GM18511 (cell line): ENCODE measurements around the gene CTDSPL.
A peak's percentile ranks its signal among the peaks of the same experiment; 100 is the strongest.
"Not testable (repeated sequence)": the region's sequence is repeated elsewhere in the genome, so short reads cannot be mapped to it uniquely, and the experiment has no call there.

Source experiments
- ATAC-seq: cut with Tn5 transposase; IDR thresholded peaks from one replicate; pipeline ENCODE4 v1.9.1; 2021; ENCODE audit warnings: mild to moderate bottlenecking, moderate library complexity; ENCODE audit not compliant: unreplicated experiment

Gene CTDSPL, protein sequence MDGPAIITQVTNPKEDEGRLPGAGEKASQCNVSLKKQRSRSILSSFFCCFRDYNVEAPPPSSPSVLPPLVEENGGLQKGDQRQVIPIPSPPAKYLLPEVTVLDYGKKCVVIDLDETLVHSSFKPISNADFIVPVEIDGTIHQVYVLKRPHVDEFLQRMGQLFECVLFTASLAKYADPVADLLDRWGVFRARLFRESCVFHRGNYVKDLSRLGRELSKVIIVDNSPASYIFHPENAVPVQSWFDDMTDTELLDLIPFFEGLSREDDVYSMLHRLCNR

DNA sequence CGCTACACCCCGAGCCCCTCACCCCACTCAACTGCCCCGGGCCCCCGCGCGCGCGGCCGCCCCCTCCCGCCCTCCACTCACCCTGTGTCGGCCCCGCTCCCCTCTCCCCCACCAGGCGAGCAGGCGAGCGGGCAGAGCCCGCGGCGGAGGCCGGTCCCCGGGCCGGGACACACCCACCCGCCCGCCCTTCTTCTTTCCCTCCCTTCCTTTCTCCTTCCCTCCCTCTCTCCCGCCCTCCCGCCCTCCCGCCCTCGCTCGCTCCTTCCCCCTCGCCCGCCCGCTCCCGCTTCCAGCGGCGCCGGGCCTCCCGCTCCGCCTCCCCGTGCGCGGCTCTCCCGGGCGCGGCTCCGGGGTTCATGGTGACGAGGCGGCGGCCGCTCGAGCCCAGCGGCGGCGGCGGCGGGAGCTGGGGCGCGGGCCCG lies at the start of gene CTDSPL:
TSS of gene CTDSPL (plus strand) at position 261 of the 422 bp plus-strand sequence. CDS start 320 bp downstream, outside the sequence.
- no peak for ATAC-seq

DNA sequence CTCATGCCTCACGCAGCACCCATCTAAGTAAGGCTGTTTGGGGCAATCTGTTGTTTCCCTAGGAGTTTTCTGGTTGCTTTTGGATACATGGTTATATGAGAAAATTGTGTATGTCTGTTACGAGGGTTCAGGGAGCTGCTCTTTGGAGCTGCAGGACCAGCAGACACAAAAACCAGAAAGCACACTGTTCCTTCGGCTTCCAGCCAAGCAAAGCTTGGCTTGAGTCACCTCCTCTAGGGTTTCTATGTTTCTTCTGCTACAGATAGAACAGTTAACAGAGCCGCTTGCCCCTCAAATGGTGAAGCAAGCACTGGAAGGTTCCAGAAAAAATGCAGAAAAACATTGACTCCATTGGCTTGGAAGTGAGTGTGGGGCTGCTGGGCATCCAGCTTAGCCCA lies 49.2 kb upstream of the CTDSPL start:
- ATAC-seq: no peak

DNA sequence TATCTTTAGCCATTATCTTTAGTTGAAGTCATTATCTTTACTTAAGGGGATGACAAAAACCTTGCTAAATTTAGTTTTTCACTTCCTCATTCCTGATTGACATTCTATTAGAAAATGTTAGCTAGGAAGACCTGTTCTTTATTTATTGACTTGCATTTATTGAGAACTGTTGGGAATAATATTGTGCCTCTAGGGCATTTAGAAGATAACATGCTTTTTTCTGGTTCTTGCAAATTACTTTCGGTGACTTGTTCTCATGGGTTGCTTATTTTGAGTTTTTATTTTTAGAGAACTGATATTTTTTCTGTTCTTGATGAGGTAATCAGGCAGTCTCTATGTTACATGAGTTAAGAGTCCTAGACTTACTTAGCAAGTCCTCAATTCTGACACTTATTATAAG lies 48.3 kb upstream of the CTDSPL start:
- peak; percentile 65 for ATAC-seq

DNA sequence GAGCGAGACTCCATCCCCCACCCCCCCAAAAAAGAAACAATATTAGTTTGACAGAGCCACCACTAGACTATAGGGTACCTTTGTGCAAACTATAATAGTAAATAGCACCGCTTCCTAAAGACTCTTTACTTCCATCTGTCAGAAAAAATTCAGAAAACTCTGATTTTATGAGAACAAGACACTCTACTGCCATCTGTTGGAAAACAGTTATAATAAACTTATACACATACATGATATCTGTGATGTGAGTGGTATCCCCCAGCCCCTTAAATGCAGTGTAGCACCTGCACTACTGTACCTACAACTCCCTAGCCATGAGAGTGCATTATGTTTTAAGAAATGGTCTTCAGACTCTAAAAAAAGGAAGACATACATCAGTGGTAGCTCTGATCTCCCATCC lies 47.1 kb upstream of the CTDSPL start:
- no peak for ATAC-seq

DNA sequence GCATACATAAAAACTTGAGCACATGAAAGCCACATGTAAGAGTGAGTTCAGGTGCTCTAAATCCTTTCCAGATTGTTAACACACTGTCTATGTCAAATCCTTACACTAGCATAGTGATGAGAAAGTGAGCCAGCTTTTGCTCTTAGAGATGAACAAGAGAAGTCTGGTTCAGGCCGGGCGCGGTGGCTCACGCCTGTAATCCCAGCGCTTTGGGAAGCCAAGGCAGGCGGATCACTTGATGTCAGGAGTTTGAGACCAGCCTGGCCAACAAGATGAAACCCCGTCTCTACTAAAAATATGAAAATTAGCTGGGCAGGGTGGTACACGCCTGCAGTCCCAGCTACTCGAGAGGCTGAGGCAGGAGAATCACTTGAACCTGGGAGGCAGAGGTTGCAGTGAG lies 46.5 kb upstream of the CTDSPL start:
- ATAC-seq: not testable (repeated sequence)

DNA sequence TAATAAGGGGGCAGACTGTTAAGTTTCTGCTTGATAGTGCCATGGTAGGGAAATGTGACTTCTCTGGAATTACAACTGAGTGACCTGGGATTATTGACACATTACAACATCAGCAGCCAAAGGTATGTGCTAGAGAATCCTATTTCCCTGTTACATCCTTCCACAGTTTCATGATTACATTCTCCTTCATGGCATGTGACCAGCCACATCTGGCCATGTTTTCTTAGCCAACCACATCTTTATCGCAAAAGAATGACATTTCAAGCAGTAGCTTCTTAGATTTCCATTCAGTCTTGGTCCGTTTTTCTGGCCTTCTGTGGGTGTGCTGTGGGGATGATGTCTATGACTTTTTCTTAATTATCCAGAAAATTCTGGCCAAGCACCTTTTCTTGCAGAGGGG lies 45.4 kb upstream of the CTDSPL start:
- ATAC-seq: no peak

DNA sequence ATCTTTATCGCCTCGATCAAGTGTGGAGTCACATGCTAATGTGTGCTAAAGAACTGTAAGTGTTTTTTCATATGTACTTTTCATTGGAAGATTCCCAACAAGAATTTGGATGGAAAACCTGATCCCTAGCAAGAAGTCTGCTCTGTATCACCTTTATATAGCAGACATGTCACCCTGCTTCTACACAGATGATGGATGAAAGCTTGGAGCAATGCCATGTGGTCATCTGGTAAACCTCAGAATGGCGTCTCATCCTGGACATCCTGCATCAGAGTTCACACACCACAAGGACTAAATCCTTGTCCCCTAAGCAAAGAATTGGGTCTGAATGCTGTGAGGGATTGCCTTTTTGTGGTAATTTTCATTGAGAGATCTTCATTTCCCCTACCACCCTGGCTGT lies 42.1 kb upstream of the CTDSPL start:
- ATAC-seq: no peak

DNA sequence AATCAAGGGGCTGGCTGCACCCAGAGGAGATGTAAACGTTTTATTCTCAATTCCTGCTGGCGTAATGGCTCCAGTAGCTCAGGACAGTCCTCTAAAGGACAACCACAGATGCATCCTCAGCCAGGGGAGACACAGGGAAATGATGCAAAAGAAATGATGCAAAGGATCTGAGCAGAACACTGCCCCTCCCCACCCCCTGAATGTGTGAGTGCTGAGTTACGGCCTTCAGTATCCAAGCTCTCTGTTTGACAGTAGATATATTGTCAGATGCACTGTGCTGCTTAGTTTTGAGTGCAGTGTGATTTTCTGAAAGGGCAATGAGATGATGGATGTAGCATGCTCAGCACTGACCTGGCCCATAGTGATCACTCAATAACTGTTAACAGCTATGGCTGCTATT lies 41.4 kb upstream of the CTDSPL start:
- no peak for ATAC-seq

DNA sequence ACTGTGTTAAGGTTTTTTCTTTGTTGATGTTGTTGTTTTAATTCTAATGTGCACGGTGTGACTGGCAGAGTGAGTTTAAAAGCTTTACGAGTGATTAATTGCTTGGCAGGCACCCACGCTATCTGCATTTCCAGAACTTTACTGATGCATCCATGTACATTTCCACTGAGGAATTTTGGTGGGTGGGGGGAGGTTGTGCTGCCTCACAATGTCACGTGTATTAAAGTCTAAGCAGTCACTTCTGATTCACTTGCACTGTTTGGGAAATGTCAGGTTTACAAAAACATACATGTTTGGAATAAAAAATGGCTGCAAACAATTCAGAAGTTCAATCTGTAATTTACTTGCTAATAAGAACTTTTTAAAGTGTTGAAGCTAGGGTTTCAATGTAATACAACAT lies 38.5 kb upstream of the CTDSPL start:
- ATAC-seq: no peak

DNA sequence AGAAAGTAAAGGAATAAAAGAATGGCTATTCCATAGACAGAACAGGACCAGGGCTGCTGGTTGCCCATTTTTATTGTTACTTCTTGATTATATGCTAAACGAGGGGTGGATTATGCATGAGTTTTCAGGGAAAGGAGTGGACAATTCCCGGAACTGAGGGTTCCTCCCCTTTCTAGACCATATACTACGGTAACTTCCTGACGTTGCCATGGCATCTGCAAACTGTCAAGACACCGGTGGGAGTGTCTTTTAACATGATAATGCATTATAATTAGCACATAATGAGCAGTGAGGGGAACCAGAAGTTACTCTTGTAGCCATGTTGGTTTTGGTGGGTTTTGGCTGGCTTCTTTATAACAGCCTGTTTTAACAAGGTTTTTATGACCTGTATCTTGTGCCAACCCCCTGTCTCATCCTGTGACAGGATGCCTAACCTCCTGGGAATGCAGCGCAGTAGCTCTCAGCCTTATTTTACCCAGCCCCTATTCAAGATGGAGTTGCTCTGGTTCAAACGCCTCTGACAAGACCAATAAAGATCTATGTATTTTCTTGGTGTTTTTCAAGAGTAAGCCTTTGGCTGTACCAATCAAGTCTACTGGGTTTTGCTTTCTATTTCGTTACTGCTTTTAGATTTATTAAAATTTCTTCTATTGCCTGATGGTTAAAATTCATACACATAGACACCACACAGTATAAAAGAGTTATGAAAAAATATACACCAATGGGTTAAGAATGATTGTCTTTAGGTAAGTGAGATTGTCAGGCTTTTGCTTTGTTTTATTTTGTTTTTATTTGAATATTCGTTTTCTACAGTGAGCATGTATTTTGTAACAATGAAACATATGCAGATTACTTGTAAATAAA lies 37.4 kb upstream of the CTDSPL start:
- ATAC-seq: no peak

DNA sequence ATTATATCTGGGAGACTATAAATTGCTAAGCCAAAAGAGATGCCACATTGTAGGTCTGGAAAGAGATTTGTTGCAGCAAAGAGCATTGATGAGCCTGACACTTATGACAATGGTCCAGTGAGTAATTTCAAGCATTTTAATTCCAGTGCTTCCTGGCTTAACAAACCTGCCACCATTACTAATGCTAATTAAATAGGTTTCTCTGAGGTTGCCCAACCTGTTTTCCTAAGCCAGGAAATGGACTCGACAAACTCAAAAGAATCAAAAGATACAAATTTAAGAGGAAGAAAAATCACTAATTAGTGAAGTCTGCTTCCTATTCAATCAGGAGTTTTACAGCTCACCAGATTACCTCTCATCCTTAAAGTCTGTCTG lies 36.7 kb upstream of the CTDSPL start:
- ATAC-seq: no peak

DNA sequence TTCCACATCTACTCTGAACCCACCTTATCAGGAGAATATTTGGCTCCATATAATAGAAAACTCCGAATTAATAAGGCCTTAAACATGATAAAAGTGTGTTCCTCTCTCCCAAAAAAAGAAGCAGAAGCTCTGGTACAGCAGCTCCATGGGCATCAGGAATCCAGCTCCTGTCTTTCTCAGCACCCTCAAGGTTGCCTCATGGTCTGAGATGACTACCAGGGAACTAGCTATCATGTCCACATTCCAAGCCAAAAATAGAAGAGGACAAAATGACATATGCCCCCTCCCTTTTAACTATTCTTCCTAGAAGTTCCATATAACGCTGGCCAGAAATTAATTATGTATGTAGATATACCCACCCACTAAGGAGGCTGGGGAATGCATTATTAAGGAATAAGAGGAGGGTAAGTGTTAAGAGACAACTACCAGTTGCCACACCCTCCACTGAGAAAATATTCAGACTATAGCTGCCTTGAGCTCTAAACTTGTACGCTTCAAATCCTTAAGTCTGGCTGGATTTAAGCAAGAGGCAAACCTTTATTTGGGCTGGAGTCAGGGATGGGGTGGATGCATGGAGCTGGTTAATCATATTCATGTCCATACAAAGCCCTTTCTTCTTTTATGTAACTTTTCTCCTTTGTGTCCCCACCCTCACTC lies 35.8 kb upstream of the CTDSPL start:
- no peak for ATAC-seq

DNA sequence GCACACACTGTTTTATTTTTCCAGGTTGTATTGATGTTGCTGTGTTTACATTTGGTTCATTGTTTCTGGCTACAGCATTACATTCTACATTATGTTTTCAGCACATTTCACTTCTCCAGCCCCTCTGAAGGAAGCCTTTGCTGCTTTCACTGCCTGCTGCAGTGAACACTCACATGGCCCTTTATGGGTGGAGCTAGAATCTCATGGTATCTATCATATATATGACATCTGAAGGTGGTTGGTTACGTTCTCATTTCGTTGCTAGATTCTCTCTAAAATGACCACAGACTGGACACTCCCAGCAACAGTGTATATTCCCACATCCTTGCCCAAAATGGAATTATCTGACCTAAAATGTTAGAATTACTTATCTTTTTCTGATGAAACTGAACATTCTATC lies 35.2 kb upstream of the CTDSPL start:
- no peak for ATAC-seq

DNA sequence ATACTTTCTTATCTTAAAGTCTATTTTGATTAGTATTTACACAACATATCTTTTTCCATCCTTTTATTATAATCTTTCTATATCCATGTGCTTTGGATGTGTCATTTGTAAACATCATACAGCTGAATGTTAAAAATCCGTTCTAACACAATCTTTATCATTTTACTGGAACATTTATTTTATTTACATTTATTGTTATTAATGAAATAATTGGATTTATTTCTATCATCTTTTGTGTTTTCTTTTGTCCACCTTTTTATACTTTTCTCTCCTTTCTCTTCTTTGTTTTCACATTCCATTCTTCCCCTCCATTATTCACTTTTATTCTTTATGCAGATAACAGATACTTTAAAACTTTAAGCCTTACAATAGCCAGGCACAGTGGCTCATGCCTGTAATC lies 34.7 kb upstream of the CTDSPL start:
- no peak for ATAC-seq

DNA sequence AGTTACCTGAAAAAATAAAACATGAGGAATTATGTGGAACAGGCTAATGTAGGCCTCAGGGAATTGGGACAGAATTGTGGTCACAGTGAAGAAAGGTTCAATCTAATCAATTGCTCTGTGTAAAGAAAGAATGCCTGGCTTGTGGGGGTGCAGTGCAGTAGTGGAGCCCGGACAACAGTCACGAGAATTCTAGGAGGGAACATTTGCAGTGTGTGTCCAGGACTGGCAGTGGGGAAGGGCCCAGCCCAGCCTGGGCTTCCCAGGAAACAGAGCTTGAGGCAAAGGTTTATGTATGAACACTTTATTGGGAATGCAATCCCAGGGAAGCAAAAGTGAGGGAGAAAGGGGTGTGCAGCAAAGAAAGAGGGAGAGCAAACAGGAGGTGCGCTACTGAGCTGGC lies 29.2 kb upstream of the CTDSPL start:
- ATAC-seq: no peak

DNA sequence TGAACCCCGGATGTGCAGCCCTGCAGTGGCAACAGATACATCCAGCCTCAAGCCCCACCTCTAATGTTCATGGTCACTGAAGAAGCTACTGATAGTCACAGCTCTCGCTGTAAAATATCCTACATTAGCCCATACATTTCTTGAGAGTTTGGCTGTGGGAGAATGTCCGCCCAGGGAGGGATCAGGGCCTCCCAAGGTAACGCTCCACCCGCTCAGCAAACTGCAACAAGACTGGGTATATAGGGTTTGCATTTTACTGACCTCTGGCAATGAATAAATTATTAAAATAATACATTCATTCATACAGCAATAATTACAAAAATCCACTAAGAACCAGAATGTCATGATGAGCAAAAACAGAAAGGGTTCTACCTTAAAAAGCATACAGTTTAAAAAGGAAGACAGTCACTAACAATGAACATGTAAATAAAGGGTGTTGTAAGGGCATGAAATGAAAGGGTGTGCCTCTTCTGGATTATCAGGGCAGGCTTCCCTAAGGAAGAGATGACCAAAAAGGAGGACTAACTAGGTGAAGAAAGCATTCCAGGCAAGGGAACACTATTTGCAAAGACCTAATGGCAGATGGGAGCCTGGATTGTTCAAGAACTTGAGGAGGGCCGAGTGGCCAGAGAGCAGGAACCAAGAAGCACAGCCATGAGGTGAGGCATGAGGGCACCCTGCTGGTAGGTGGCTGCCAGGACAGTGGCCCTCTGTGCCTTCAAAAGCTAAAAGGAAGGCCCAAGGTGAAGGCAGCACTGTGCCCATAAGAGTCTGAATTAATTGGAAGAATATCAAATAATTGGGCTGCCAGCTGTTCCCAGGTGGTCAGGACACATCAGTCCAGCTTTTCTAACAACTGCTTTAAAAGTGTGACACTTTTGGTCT lies 28.1 kb upstream of the CTDSPL start:
- no peak for ATAC-seq

DNA sequence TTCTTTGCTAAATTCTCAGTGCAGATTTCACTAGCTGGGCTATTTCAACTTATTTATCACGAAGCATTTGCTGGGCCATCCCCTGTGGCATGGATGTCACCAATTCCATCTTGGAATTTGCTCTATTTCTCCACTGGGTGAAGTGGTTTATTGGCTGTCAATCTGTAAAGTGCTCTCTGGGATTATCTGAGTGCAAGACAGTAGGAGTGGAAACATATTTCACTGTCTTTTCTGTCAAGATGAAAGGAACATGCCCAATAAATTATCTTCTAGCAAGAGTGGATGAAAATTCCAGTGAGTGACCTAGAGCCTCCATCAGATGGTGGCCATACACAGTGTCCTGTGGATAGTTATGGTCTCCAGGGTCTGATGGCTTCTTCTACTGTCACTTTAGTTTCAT lies 25.1 kb upstream of the CTDSPL start:
- ATAC-seq: no peak

DNA sequence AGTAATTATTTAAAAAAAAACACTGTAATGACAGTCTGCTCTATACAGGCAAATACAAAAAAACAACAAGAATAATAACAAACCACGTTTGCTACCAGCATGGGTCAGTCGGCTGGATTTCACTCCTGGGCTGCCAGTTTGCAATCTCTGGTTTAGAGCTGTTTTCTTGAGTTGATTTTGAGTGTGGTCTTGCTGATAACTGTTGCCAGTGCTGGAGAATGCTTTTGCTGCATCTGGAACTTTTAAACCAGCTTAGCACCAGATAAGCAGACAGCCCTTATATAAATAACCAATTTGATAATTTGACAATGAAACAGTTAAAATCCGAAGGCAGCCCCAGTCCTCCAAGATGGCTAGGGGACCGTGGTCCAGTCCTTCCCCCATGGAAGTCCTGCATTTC lies 14.0 kb upstream of the CTDSPL start:
- no peak for ATAC-seq

DNA sequence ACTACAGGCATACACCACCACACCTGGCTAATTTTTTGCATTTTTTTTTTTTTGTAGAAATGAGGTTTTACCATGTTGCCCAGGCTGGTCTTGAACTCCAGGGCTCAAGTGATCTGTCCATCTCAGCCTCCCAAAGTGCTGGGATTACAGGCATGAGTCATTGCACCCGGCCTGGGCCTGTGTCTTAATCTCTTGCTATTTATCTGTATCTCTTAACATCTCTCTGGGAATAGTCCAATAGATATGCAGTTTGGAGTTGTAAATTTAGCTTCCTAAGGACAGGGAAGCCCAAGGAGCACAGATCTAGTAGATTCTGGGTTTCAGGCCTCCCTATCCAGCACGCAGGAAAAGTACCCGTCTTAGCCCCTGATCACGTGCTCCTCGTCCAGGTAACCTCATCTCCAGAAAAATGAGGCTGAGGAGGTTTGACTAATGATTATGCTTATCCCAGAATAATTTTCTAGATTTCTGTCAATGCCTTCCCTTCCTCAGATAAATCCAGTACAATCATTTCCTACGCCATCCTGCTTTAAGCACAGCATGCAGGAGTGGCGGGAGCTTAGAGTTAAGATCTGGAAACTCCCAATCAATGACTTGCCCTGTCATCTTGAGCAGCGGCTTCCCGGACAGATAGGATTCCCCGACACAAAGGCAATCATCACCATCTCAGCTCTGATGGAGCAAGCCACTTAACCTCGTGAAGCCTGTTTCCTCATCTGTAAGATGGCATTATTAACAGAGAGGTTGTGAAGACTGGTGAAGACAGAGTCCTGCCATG lies 12.3 kb upstream of the CTDSPL start:
- ATAC-seq: no peak

DNA sequence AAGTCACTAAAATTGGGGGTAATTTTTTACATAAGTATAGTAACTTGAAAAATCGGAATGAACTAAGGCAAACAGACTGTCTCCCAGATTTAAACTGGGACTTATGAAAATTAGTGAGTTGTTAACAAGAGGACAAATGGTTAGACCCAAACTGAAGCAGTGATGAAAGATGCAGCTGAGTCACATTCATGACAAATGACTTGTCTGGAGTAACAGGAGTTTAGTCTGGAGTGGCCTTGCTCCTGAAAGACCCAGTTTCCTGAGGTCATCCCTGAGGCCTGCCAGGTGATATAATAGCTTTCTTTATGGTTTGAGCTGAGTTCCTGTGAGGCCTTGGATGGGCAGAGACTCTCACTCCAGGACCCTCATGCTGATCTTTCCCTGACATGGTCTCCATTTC lies 9.6 kb upstream of the CTDSPL start:
- no peak for ATAC-seq
